Measurements from ENCODE around the gene FPR1.
A peak's percentile ranks its signal among the peaks of the same experiment; 100 is the strongest.

FPR1 gene

DNA sequence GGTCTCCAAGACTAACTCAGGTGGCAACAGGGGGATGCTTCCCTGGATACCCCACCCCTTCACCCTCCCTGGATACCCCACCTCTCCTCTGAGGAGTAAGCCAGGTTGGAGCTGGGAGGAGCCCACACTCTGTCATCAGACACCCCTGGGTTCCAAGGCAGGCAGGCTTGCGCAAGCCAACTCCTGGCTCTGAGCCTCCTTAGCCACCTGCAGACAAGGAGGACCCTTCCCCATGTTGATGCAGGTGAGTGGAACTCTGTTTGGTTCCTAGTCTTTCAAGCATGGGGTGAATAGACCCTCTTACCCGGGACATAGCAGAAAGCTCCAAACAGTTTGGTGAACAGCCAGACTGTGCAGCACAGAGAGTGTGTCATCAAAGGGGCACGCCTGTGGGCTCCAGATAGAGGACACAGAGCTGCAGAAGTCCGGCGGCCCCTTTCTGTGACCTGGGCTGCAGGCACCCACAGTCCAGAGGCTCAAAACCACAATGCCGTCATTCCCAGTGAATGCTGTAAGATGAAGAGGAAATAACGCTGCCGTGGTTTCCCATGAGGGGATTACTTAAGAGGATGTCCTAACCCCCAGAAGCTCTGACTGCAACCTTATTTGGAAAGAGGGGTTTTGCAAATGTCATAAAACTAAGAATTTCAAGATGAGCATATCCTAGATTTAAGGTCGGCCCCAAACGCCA, 15.8 kb downstream of the FPR1 start:
- no peak for DNase-seq

DNA sequence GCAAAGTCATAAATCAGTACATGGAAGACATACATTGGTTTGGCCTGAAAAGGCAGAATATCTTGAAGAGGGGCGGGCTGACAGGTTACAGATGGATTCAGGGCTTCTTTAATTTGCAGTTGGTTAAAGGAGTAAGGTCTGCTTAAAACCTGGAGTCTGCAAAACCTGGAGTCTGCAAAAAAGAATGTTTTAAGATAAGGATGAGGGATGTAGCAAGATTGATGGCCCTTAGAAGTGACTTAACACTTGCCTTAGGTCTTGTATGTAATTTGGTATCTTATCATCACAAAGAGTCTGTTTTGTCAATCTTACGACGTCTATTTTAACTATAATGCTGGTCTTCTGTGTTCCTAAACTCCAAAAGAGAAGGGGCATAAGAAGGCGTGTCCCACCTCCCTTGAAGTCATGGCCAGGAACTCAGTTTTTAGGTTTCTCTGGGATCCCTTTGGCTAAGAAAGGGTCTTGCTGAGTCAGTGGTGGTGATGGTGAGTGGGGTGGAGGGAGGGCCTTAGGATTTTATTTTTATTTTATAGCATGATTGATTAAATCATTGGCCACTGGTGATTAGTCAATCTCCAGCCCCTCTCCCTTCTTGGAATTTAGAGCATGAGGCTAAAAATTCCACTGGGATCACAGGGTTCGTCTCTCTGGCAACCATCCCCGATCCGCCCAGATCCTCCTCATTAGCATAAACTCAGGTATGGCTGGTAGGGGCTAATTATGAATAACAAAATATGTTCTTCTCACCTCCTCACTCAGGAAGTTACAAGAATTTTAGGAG, 17.7 kb downstream of the FPR1 start:
- DNase-seq: no peak

DNA sequence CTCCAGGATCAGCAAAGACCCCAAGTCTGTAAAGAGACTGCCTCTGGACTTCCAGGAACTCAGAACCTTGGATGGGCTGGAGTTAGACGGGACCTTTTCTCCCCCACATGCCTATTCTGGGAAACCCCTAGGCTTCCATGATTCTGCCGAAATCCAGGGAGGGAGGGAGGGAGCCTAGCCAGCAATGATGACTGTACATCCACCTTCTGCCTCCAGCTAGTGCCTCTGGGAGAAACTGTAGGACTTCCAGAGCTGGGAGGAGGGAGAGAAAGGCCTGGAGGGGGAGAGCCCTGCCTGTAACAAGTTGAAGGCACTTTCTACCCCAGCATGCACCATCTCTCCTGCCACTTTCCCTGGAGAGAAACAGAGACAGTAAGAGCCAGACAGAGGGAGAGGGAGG, 21.9 kb downstream of the FPR1 start:
- DNase-seq: no peak

DNA sequence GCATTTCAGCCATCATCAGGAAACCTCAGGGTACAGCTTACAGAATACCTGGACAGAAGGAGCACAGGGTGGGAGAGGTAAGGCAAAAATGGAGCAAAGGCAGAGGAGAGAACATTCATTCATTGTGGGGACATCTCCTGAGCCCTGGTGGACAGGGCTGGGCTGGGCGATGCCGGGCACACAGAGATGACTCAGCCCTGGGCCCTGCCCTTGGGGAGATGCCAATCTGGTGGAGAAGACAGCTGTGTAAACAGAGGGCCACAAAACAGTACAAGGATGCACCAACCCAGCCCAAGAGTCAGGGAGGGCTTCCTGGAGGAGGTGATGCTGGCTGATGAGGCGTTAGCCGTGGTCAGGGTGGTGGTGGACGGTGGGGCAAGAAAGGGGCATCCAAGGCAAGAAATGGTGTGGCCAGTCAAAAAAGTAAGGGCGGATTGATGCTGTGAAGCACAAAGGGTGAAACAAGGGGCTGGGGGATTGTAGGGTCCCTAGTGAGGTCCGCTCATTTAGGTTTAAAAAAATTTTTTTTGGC, 24.3 kb downstream of the FPR1 start:
- DNase-seq: no peak

DNA sequence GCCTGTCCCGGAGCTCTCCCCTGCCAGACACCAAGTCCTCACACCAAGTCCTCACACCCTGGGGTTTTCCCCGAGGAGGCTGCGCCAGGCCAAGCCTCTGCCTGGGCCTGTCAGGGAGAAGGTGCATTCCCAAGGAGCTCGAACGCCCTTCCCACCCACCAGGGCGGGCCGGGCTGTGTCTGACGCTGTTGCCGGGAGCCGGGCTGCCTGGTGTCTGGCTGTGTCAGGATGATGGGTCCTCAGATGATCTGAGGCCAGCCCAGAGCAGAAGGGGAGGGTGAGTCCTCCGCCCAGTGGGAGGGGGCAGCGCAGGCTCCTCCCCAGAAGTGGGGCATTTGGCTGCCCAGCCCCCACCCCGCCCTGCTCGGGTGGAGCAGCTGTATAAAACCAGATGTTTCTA, 25.6 kb downstream of the FPR1 start:
- DNase-seq: no peak

- DNase-seq: peak in 1 of 2 experiments; percentile 46
Observed at GRCh38 chr19:51724543-51724942, 27.1 kb downstream of the FPR1 start.

DNA sequence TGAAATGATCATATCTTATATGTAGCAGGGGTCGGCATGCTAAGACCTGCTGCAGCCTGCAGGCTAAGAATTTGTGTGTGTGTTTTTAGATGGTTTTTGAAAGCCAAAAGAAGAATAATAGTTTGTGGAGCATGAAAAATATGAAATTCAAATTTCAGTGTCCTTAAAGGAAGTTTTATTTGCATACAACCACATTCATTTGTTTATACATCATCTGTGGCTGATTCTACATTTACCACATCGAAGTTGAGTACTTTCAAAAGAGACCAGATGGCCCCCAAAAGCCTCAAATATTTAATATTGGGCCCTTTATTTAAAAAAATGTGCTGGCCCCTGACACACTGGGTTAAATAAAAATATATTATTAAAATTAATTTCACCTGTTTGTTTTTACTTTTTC, 29.2 kb downstream of the FPR1 start:
- peak; percentile 74 to 79 for DNase-seq

- DNase-seq: peak; percentile 60 to 70
Observed at GRCh38 chr19:51721905-51722304, 29.8 kb downstream of the FPR1 start.

DNA sequence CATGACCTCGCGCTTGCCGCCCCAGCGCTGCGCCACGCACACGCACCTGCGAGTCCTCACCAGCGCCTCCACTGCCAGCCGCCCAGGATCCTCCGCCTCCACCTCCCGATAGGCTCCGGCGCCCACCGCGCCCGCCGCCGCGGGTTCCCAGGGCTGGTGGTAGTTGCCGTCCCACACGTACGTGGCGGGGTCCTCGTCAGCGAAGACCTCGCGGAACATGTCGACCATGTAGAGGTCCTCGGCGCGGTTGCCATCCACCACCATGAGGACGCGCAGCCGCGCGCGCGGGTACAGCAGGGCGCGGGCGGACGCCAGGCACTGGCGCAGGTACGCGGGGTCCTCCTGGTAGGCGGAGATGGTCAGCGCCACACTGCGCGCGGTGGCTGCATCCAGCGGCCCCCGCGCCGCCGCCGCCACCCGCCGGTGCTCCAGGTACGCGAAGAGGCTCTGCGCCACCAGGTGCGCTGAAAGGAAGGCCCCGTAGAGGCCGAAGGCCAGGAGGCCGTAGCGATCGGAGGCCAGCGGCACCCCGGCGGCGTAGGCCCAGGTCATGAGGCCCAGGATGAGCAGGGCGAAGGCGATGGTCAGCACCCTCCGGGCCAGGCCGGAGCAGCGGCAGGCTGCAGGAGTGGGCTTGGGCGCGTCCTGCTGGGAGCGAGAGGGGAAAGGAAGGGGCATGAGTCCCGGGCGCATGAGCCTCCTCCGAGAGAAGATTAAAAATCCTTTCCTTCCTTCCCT, 32.3 kb downstream of the FPR1 start:
- no peak for DNase-seq

DNA sequence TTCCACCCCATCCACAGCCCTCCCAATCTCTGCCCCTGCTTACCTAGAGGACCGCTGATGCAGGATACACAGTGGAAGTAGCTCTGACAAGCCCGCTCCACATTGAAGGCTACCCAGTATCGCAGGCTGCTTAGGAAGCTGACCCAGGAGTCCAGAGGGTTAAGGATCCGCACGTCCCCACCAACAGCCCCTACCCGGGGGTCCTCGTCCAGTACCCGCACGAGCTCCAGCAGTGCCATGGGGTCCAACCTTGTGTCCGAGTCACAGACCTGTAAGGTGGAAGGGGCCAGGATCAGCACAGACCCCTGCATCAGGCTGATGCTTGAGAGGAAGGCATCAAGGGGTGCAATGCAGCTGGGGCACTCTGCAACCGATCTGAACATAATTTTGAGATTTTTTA, 34.8 kb downstream of the FPR1 start:
- DNase-seq: no peak

GRCh38 chr19:51715850-51716249, 35.8 kb downstream of the FPR1 start:
- DNase-seq: no peak

- DNase-seq: no peak
Observed at GRCh38 chr19:51714848-51715247, 36.8 kb downstream of the FPR1 start.

- DNase-seq: no peak
Observed at GRCh38 chr19:51713319-51714285, 38.1 kb downstream of the FPR1 start.

DNA sequence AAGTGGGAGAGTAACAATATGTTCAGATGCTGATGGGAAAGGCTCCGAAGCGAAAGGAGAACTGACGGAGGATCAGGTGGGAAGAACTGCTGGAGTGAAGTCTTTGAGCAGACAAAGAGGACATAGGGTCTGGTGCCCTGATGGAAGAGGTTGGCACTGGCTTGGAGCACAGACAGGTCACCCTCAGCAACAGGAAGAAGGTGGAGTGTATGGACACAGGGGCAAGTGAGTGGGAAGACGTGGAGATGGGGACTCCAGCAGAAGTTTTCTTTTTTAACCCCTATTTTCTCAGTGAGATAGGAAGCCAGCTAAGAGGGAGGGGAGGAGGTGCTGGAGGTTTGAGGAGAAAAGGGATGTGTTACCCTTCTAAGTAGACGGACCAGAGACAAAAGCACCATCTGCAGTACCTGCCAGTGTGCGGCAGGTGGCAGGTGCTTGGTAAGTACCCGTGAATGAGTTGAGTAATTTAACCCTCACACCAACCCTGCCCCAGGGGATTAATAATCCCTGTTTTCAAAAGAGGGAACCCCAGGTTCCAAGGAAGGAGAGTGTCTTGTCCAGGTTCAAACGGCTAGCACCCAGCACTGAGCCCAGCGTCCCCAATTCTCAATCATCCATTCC, 39.1 kb downstream of the FPR1 start:
- DNase-seq: peak; percentile 72 to 89

- no peak for DNase-seq
Observed at GRCh38 chr19:51711702-51712101, 40.0 kb downstream of the FPR1 start.

- no peak for DNase-seq
Observed at GRCh38 chr19:51710163-51710562, 41.5 kb downstream of the FPR1 start.

DNA sequence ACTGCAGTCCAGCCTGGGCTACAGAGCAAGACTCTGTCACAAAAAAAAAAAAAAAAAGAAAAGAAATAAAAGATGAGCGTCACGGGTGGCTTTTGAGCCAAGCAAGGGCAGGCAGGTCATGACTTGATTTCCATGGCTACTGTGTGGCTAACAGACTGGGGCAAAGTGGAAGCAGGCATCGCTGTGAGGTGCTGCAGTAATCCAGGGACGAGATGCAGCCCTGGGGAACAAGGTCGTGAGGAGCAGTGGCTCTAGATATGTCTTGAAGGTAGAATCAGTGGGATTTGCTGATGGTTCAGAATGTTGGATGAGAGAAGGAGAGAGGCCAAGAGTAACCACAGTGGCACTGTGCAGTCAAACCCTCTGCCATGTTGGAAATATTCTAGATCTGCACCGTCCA, 42.1 kb downstream of the FPR1 start:
- DNase-seq: no peak

DNA sequence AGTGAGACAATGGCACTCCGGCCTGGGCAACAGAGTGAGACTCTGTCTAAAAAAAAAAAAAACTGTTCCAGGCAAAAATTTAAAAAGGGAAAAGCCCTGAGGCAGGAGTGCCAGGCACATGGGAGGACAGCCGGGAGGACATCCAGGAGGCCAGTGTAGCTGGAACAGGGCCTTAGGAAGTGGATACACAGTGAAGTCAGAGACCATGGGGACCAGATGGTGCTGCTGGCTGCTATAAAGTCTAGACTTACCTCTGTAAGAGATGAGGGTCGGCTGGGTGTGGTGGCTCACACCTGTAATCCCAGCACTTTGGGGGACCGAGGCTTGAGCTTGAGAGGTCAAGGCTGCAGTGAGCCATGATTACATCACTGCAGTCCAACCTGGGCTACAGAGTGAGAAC, 42.9 kb downstream of the FPR1 start:
- no peak for DNase-seq

- DNase-seq: no peak
Observed at GRCh38 chr19:51706885-51707284, 44.8 kb downstream of the FPR1 start.

DNA sequence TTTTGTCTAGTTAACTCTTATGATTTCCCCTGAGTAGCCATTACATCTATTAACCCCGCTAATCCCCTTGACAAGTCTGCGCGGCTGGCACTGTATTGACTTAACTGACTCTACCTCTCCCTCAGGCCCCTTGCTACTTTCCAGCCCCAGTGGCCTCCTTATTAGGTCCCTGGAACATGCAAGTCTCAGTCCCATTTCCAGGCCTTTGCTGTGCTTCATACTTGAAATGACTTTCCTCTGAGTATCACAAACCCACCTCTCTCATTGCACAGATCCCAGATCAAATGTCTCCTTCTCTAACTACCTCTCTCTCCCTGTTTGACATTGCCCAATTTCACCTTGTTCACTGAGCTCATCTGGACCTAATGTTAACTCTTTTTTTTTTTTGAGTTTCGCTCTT, 45.4 kb downstream of the FPR1 start:
- no peak for DNase-seq

GRCh38 chr19:51704626-51705025, 47.1 kb downstream of the FPR1 start:
- no peak for DNase-seq
